ENCODE data around the gene DCAF12L1. TPM values are rescaled to one million over a fixed set of nuclear protein-coding genes. Genes with fewer than 3 reads are reported as not detected.

The DCAF12L1 gene
- total RNA-seq, 1 donor from 2014 or later: 0.56 TPM

DNA sequence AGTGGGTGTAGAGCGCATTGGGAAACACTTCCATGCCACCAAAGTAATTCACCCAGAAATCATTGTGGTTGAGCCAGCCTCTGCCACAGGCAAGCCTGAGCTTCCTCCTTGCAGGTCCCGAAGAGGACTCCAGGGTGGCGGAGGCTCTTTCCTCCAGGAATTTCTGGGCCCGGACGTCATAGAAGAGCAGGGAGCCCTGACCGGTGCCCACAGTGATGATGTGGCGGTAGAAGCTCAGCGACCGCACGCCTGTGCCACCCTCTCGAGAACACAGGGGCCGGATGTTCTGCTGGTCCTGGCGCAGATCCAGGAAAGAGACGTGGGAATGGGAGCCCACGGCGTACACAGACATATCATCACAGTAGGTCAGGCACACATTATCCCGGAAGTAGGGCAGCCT, 1.3 kb downstream of the DCAF12L1 start:
- TF ChIP-seq, protein P1, sequence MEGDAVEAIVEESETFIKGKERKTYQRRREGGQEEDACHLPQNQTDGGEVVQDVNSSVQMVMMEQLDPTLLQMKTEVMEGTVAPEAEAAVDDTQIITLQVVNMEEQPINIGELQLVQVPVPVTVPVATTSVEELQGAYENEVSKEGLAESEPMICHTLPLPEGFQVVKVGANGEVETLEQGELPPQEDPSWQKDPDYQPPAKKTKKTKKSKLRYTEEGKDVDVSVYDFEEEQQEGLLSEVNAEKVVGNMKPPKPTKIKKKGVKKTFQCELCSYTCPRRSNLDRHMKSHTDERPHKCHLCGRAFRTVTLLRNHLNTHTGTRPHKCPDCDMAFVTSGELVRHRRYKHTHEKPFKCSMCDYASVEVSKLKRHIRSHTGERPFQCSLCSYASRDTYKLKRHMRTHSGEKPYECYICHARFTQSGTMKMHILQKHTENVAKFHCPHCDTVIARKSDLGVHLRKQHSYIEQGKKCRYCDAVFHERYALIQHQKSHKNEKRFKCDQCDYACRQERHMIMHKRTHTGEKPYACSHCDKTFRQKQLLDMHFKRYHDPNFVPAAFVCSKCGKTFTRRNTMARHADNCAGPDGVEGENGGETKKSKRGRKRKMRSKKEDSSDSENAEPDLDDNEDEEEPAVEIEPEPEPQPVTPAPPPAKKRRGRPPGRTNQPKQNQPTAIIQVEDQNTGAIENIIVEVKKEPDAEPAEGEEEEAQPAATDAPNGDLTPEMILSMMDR (conservative IDR thresholded peaks at IDR 0.05): no peak
- H3K4me1 Mint-ChIP-seq (ENCODE audit: unreplicated experiment): no peaks in the 10 kb centered on the region
- H3K27me3 Mint-ChIP-seq: peaks cover 24% of the 10 kb centered on the region
- H3K9me3 Mint-ChIP-seq: no peaks in the 10 kb centered on the region
- no peak overlapping the region for H3K27ac Mint-ChIP-seq
- no peaks in the 10 kb centered on the region for H3K36me3 Mint-ChIP-seq
- no peak for DNase-seq (ENCODE audit: extremely low spot score, unreplicated experiment)
- H3K4me3 Mint-ChIP-seq: no peak overlapping the region

DNA sequence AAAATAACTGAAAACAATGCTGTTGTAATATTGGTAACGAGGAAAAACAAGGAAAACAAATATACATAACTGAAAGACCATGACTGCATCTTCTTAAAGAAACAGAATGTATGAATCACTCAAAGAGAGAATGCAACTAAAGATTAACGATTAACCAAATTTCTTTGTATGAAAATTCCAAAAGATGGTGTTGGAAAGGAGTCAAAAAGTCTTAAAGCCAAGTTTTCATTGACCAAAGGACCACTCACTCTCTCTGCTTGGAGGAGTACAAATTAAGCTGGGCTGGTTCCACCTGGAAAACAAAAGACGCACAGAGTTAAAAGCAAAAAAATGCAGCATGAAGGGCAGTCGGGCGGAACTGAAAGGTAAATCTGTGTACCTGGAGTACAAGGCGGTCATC, 1.8 kb downstream of the DCAF12L1 start:
- no peaks in the 10 kb centered on the region for H3K9me3 Mint-ChIP-seq
- no peak overlapping the region for H3K27ac Mint-ChIP-seq
- no peaks in the 10 kb centered on the region for H3K4me1 Mint-ChIP-seq (ENCODE audit: unreplicated experiment)
- TF ChIP-seq, protein P1 (conservative IDR thresholded peaks at IDR 0.05): no peak
- peaks cover 24% of the 10 kb centered on the region for H3K27me3 Mint-ChIP-seq
- no peaks in the 10 kb centered on the region for H3K36me3 Mint-ChIP-seq
- H3K4me3 Mint-ChIP-seq: peak overlapping the region; percentile 24
- no peak for DNase-seq (ENCODE audit: extremely low spot score, unreplicated experiment)

DNA sequence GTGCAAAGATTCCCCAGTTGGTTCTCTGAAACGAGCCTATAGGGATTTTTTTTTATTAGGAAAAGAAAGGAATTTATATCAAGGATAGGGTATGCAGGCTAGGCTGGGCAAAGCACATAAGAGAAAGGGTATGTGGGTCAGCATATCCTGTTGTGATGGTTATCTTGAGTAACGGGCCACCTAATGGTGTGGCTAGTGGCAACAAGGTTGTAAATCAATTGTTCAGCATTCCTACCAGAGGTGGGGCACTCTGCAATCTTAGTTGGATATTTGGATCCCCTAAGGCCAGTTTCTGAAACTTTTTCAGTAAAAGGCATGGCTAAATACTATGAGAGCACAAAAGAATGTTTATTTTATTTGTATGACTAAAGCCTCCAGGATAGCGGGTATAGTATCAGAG, 42.7 kb downstream of the DCAF12L1 start:
- no peak for DNase-seq (ENCODE audit: extremely low spot score, unreplicated experiment)
- Mint-ChIP-seq H3K4me3 (no peak overlapping the region), H3K9me3 (peaks cover 5% of the 10 kb centered on the region), H3K27ac (no peak overlapping the region), H3K36me3 (no peaks in the 10 kb centered on the region), H3K27me3 (no peaks in the 10 kb centered on the region), H3K4me1 (ENCODE audit: unreplicated experiment) (no peaks in the 10 kb centered on the region)
- TF ChIP-seq, protein P1 (conservative IDR thresholded peaks at IDR 0.05): no peak
